DND-41 (cell line): ENCODE results near the gene USB1.

Experiments used
- ATAC-seq: fragments of 200-7000 bp; cut with Tn5 transposase; 3 replicates; pipeline ENCODE4 v1.9.1; 2021; ENCODE audit warnings: low read depth; ENCODE audit not compliant: insufficient read depth
- DNase-seq: peaks from one replicate; pipeline ENCODE4 v3.0.0-alpha.2; 2020
- H2AFZ ChIP-seq: 2 replicates; pipeline ENCODE4 v1.6.0; 2012; ENCODE audit warnings: low read depth, low read length
- H3K27ac ChIP-seq: 2 replicates; pipeline ENCODE4 v1.5.1; 2012; ENCODE audit warnings: low read length, inconsistent platforms
- H3K27me3 ChIP-seq: fragments of 200-600 bp; sonication (generic); 2 replicates; pipeline ENCODE4 v1.6.0; 2012; ENCODE audit warnings: low read length, mild to moderate bottlenecking, inconsistent platforms; ENCODE audit not compliant: insufficient read depth, poor library complexity
- H3K36me3 ChIP-seq: 2 replicates; pipeline ENCODE4 v1.5.1; 2012; ENCODE audit warnings: low read length, inconsistent platforms; ENCODE audit not compliant: insufficient read depth
- H3K4me1 ChIP-seq: 2 replicates; pipeline ENCODE4 v1.5.1; 2012; ENCODE audit warnings: mild to moderate bottlenecking, low read length; ENCODE audit not compliant: insufficient read depth
- H3K4me2 ChIP-seq: 2 replicates; pipeline ENCODE4 v1.6.0; 2012; ENCODE audit warnings: mild to moderate bottlenecking, moderate library complexity, low read length, inconsistent platforms; ENCODE audit not compliant: insufficient read depth
- H3K4me3 ChIP-seq, 2 experiments: fragments of 200-600 bp in 1 of 2; shearing (Covaris generic) in 1 of 2; 2 replicates each; pipeline ENCODE4 v1.5.1; 2012 to 2016; ENCODE audit warnings: inconsistent platforms in 2 of 2, low read length in 2 of 2, mild to moderate bottlenecking in 2 of 2, low read depth in 1 of 2, moderate library complexity in 1 of 2
- H3K79me2 ChIP-seq: 2 replicates; pipeline ENCODE4 v1.6.0; 2012; ENCODE audit warnings: low read length, inconsistent platforms; ENCODE audit not compliant: insufficient read depth
- H3K9ac ChIP-seq: 2 replicates; pipeline ENCODE4 v1.6.0; 2012; ENCODE audit warnings: low read depth, mild to moderate bottlenecking, inconsistent platforms, low read length, moderate library complexity
- H3K9me3 ChIP-seq: 2 replicates; pipeline ENCODE4 v1.5.1; 2012; ENCODE audit warnings: low read length, moderate library complexity, mild to moderate bottlenecking, inconsistent platforms; ENCODE audit not compliant: insufficient read depth, severe bottlenecking
- H4K20me1 ChIP-seq: 2 replicates; pipeline ENCODE4 v1.6.0; 2012; ENCODE audit warnings: low read length; ENCODE audit not compliant: insufficient read depth
- CTCF ChIP-seq: IDR thresholded peaks from 2 replicates; pipeline ENCODE4 v1.5.1; 2012; ENCODE audit warnings: borderline replicate concordance, low read length, moderate library complexity, mild to moderate bottlenecking; ENCODE audit not compliant: poor library complexity, severe bottlenecking; ENCODE audit errors: extremely low read depth
- EZH2 ChIP-seq: IDR thresholded peaks from 3 replicates; pipeline ENCODE4 v1.6.1; 2012; ENCODE audit warnings: borderline replicate concordance, low read depth, mild to moderate bottlenecking, moderate library complexity, low read length, inconsistent platforms; ENCODE audit not compliant: severe bottlenecking

USB1 gene

GRCh38 chr16:58034774-58035173 is 33.6 kb downstream of the USB1 start:
- H4K20me1 ChIP-seq = no peaks in the 10 kb centered on the region; the same call in 1 of the 2 replicates
- H3K79me2 ChIP-seq = no peaks in the 10 kb centered on the region
- no peak for DNase-seq
- no peak for TF ChIP-seq CTCF
- no peak for TF ChIP-seq EZH2
- H3K4me1 ChIP-seq = no peaks in the 10 kb centered on the region
- no peak overlapping the region for H2AFZ ChIP-seq
- H3K36me3 ChIP-seq = no peaks in the 10 kb centered on the region
- H3K9me3 ChIP-seq = no peaks in the 10 kb centered on the region
- no peak overlapping the region for H3K9ac ChIP-seq
- no peak overlapping the region for H3K4me2 ChIP-seq
- no peak for ATAC-seq
- no peaks in the 10 kb centered on the region for H3K27me3 ChIP-seq
- H3K4me3 ChIP-seq = no peak overlapping the region
- no peak overlapping the region for H3K27ac ChIP-seq

- no peak overlapping the region for H3K27ac ChIP-seq
- no peak for DNase-seq
Observed at GRCh38 chr16:58035356-58036170, 34.4 kb downstream of the USB1 start.

GRCh38 chr16:58036943-58037342 is 35.7 kb downstream of the USB1 start:
- H4K20me1 ChIP-seq = no peaks in the 10 kb centered on the region; the same call in 1 of the 2 replicates
- DNase-seq (no peak), ATAC-seq (no peak)
- H3K9me3 ChIP-seq = no peaks in the 10 kb centered on the region
- no peaks in the 10 kb centered on the region for H3K79me2 ChIP-seq
- no peaks in the 10 kb centered on the region for H3K4me1 ChIP-seq
- no peak overlapping the region for H2AFZ ChIP-seq
- no peak overlapping the region for H3K9ac ChIP-seq
- no peak overlapping the region for H3K27ac ChIP-seq
- H3K27me3 ChIP-seq = no peaks in the 10 kb centered on the region
- no peak overlapping the region for H3K4me2 ChIP-seq
- no peak overlapping the region for H3K4me3 ChIP-seq
- H3K36me3 ChIP-seq = no peaks in the 10 kb centered on the region
- TF ChIP-seq CTCF (no peak), EZH2 (no peak)

More at GRCh38 chr16:58035356-58036170, 34.4 kb downstream of the USB1 start:
- H3K9ac ChIP-seq = no peak overlapping the region
- H3K79me2 ChIP-seq = no peaks in the 10 kb centered on the region
- H3K36me3 ChIP-seq = no peaks in the 10 kb centered on the region
- no peaks in the 10 kb centered on the region for H3K27me3 ChIP-seq
- no peak for ATAC-seq
- no peaks in the 10 kb centered on the region; the same call in 1 of the 2 replicates for H4K20me1 ChIP-seq
- no peak overlapping the region for H3K4me2 ChIP-seq
- TF ChIP-seq EZH2 (no peak), CTCF (no peak)
- H3K4me3 ChIP-seq = no peak overlapping the region
- no peaks in the 10 kb centered on the region for H3K4me1 ChIP-seq
- no peak overlapping the region for H2AFZ ChIP-seq
- no peaks in the 10 kb centered on the region for H3K9me3 ChIP-seq
